NCI-H2029 treated with DMSO at 0.1 percent for 48 hours (cell line): Measurements from ENCODE around the gene UQCC2.

ENCODE experiments used
- DNase-seq: peaks from one replicate; lab custom pipeline; 2025; lab: John Stamatoyannopoulos, UW

The UQCC2 gene

DNA sequence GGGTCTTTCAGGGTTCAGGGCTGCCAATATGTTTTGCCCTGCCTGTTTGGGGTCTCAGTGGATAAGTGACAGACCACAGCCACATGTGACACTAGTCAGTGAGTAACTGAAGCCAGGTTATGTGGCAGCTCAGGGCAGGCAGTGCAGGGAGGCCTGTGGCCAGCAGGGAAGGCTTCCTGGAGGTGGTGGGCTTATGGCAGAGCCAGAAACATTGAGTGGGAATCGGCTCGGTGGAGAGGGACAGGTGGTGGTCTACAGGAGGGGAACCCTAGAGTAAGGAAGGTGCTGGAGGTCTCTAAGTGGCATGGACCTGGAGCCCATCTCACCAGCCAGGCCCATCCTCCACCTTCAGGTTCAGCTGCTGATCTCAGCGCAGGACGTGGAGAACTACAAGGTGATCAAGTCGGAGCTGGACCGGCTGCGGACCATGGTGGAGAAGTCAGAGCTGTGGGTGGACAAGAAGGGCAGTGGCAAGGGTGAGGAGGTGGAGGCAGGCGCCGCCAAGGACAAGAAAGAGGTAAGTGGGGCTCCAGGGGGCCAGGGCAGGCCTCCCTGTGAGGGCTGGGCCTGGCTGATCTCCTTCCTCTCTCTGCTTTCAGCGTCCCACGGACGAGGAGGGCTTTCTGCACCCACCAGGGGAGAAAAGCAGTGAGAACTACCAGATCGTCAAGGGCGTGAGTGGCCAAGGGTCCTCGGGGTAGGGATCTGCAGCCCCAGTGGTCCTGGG is 34.9 kb downstream of the UQCC2 start:
- DNase-seq = no peak

DNA sequence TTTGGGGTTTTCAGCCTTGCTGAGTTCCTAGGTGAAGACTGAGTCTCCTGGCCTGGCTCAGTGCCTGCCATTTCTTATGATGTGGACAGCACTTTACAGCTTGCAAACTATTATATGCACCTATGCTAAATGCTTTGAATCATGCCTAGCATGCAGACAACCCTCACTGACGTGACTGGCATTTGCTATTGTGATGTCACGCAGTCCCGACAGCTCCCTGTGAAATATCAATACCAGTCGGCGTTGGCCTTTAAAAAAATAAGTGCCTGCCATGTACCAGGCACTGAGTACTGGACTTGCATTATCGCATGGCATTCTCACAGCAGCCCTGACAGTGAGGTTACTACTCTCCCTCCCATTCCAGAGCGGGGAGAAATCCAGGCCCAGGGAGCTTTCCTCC is 35.5 kb downstream of the UQCC2 start:
- DNase-seq = no peak

DNA sequence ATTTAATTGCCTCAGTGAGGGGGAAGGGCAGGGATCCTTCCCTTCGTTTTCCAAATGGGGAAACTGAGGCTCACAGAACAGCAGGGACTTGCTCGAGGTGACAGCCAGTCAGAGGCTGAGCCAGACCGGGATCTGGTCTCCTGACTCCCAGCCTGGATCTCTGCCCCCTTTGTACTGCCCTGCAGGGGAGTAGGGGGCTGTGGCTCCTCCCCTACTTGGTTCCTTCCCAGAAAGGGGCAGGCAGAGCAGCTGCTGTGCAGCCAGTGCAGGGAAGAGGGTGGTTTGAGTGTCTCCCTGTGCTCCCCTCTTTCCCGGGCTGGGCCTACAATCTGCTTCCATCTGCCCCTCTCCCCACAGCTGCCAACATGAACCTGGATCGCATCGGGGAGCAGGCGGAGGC is 37.6 kb downstream of the UQCC2 start:
- no peak for DNase-seq

DNA sequence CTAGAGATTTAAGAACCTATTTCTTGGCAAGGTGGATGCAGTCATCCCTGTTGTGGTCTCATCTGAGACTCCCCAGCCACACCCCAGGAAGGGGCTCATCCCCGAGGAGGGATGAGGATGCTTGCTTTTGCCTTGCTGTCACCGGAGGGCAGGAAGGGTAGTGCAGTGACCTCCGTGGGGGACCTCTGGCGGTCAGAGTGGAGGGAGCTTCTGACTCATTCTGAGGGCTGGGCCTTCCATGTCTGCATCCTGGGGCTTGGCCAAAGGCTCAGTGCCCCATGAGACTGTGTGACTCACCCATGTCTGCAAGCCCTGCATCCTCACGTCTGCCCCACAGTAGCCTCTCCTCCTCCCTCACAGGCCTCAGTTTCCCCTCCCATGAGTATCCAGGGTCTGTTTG is 38.7 kb downstream of the UQCC2 start:
- no peak for DNase-seq

DNA sequence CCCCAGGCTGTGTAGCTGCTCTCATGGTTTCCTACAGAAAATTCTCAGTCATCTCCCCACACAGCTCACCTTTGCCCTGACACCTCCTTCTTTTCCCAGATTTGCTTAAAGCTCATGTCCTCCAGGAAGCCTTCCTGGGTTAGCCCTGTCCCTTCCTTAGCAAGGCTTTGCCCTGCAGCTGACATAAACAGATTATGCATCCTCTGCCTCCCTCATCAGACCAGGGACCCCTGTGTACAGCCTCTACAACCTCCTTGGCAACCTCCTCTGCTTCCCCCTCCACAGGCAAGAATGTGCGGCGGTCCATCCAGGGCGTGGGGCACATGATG is 39.8 kb downstream of the UQCC2 start:
- DNase-seq = no peak

DNA sequence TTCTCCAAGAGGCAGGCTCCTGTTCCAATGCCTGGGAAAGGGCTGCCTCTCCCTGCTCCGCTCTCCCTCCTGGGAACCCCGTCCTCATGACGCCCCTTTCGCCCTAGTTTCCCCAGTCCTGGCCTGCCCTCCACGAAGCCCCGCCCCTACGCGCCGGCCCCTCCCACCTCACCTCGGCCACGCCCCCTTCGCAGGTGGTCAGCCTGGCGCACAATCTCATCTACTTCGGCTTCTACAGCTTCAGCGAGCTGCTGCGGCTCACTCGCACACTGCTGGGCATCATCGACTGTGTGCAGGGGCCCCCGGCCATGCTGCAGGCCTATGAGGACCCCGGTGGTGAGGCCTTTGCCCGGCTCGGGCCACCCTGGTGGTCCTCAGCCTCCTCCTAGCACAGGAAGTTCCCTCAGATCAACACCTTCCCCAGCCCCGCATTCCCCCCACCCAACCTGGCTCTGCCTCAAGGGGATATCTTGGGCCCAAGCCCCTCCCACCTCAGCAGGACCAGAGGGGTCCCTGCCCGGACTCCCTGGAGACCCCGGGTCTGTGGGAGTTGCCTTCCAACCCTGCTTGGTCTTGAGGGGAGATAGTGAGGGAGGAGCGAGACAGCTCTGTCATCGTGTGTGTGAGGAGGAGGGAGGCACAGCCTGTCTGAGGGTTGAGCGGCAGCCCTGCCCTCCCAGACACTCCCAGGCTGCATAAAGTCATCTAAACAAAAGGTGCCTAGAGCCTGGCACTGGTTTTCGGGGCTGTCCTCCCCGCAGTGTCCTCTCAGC is 40.3 kb downstream of the UQCC2 start:
- no peak for DNase-seq

DNA sequence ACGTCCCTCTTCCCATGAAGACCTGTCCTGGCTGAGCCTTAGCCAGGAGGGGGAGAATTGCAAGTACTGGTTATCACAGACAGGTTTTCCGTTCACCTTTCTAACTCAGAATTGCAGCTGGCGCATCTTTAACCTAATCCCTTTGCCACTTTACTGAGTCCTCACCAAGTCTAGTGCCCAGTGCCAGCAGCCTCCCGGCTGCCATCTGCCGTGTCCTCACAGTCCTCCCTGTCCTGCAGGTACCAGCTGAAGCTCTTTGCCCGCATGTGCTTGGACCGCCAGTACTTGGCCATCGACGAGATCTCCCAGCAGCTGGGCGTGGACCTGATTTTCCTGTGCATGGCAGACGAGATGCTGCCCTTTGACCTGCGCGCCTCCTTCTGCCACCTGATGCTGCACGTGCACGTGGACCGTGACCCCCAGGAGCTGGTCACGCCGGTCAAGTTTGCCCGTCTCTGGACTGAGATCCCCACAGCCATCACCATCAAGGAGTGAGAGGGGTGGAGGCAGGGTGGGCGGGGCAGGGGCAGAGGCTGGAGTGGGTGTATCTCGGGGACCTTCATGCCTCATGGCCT is 41.3 kb downstream of the UQCC2 start:
- DNase-seq = no peak

DNA sequence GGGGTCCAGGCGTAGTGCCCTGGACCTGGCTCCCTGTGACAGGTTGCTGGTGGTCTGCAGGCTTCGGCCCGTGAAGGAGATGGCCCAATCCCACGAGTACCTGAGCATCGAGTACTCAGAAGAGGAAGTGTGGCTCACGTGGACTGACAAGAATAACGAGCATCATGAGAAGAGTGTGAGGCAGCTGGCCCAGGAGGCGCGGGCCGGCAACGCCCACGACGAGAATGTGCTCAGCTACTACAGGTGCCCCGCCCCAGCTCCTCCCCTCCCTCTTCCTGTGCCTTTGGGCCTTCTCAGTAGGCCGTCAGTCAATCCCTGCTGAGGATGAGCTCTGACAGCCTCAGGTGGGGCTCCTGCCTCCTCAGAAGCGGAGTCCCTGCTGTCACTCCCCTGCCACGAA is 42.6 kb downstream of the UQCC2 start:
- DNase-seq = no peak

DNA sequence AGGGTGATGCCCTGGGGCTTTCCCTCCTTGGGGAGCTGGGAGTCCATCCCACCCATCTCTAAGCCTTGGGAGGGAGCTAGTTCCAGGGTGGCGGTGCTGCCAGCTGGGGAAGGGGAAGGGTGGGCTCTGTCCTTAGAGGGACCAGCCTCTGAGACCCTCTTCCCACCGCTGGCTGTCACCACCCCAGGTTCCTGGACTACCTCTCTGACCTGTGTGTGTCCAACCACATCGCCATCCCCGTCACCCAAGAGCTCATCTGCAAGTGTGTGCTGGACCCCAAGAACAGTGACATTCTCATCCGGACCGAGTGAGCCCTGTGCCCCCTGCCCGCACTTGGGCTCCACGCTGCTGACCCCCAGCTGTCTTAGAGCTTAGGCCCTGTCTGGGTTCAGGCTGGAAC is 43.2 kb downstream of the UQCC2 start:
- no peak for DNase-seq

DNA sequence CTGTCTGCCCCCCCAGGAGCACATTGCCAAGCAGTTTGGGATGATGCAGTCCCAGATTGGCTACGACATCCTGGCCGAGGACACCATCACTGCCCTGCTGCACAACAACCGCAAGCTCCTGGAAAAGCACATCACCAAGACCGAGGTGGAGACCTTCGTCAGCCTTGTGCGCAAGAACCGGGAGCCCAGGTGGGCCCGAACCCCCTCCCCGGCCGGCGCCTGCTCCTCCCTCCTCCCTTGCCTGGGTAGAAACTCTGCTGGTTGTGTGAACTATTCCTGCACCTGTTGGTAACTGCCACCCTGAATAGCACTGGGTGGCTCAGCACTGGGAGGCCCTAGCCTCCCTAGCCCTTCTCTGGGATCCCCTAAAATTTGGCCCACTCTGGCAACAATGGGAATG is 43.7 kb downstream of the UQCC2 start:
- DNase-seq = no peak

DNA sequence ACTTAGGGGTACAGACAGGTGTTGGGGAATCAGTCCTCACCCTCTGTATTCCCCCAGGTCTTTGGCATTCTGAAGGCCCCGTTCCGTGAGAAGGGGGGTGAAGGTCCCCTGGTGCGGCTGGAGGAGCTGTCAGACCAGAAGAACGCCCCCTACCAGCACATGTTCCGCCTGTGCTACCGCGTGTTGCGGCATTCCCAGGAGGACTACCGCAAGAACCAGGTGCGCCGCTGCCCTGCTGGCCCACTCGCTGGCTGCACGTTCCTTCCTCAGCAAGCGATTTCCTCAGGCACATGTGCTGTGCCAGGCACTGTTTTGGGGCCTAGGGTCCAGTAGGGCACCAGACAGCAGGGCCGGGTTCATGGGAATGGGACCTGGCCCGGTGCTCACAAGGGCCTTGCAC is 44.4 kb downstream of the UQCC2 start:
- no peak for DNase-seq

DNA sequence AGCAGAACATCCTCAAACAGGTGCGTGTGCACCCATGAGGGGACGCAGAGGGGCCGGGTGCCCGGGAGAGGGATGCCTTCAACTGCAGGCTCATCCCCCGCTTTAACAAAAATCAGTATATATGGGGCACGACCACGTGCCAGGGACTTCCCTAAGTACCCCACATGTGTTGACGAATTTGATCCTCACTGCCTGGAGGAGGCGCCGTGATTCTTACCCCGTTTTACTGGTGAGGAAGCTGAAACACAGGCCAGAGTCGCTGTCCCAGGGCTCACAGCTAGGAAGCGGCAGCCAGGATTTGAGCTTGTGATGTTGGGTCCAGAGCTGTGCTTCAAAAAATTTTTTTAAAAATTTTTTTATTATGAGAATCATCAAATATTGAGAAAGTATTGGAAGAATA is 45.5 kb downstream of the UQCC2 start:
- DNase-seq = no peak

DNA sequence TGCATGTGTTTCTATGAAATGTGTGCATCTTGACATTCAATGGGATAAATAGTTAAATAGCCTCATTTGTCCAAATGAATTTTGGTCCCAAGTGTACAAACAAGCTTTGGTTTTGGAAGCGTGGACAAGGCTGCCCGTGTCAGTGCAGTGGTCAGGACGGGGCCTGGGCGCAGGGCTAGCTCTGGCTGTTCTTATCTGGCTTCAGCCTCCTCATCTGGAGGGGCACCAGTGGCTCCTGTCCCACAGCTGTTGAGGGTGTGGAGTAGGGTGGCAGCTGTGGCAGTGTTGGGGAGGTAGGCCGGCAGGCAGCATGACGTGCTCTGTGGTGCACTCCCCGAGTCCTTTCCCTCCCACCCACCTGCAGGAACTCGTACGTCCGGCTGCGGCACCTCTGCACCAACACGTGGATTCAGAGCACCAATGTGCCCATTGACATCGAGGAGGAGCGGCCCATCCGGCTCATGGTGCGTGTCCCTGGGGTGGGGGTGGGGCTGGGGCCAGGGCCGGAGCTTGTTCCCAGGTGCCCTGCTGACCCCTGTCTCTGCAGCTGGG is 46.9 kb downstream of the UQCC2 start:
- no peak for DNase-seq

DNA sequence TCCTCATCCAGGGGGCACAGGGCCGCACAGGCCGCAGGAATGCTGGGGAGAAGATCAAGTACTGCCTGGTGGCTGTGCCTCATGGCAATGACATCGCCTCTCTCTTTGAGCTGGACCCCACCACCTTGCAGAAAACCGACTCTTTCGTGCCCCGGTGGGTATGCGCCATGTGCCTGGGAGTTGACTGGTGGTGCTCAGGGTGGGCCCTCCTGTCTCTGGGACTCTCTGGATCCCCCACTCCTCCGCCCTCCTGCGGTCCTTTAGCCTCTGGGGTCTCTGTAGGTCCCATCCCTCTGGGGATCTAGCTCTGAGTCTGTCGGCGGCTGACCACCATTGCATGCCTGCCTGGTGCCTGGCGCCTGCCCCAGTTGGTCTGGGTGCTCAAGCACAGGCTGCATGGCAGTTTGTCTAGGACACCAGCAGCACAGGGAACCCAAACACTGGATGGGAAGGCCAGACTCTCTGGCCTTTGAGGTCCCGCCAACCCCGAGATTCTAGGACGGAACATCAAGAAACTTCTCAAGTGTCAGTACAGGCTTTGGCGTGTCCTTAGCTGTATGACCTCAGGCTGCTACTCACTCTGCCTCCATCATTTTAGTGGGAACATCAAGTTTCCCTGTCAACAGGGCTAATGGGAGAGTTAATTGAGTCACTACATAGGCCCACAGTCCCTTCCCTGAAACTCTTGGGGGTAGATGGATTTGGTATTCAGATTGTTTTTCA is 47.6 kb downstream of the UQCC2 start:
- DNase-seq = no peak

DNA sequence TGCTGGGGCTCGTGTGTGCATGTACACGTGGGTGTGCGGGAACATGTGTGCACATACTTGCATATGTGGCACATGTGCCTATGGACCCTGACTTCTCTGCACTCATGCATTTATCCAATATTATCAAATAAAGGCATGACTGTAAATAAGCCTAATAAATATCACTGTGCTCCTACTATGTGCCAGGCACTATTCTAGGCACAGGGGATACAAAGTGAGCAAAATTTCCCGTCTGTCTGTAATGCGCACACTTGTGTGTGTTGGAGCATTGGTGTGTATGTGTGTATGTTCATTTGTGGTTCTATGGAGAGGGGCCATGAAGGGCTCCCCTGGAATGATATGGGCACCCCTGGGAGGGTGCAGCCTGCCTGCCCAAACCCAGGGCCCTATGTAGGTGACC is 48.5 kb downstream of the UQCC2 start:
- DNase-seq = no peak

DNA sequence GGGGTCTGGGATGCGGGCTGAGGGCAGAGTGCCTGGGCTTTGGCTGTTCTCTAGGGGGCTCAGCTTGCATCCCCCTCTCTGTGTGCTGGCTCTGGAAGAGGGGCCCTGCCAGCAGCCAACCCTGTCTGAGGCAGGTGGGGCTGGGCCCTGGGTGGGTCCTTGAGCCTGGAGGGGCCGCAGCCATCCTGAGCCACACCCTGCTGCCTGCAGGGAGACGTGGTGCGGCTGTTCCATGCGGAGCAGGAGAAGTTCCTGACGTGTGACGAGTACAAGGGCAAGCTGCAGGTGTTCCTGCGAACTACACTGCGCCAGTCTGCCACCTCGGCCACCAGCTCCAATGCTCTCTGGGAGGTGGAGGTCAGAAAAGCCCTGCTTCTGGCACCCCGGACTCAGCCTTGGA is 49.2 kb downstream of the UQCC2 start:
- DNase-seq = no peak

DNA sequence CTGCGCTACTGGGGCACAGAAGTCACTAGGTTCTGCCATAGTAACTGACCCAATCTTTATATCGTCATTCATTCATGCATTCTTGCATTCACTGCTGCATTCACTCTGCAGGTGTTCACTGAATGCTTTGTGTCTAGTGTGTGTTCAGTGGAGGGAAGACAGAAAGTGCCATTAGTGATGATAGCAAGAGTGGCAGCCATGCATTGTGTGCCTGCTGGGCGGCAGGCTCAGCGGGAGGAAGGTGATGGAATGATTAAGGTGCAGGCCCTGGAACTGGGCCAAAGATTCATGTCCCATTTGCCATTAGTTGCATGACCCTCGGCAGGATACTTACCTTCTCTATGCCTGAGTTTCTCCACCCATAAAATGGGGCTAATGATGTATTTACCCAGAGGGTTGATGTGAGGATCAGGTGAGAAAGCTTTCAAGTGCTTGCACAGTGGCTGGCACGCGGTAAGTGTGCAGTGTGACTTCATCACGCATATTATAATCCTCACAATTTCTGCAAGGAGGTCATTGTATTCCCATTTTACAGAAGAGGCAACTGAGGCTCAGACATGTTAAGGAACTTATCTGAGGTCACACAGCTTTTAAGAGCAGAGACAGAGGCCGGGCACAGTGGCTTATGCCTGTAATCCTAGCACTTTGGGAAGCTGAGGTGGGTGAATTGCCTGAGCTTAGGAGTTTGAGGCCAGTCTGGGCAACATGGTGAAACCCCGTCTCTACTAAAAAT is 50.2 kb downstream of the UQCC2 start:
- peak; percentile 8 for DNase-seq

DNA sequence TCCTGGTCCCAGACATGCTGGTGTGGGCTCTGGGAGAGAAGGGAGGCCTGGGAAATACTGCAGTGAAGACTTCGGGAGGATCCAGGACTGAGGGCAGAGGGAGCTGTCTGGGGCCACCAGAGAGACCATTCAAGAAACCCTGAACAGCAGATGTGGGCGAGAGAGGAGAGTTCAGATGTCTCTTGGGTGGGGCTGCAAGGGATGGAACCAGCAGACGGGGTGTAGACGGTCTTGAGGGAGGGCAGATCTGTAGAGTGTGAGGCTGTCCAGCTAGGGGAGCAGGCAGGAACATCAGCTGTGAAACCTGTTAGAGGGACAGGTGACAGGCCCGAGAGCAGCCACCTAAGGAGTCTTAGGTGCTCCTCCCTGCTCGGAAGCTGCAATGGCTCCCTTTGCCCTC is 51.5 kb downstream of the UQCC2 start:
- no peak for DNase-seq

DNA sequence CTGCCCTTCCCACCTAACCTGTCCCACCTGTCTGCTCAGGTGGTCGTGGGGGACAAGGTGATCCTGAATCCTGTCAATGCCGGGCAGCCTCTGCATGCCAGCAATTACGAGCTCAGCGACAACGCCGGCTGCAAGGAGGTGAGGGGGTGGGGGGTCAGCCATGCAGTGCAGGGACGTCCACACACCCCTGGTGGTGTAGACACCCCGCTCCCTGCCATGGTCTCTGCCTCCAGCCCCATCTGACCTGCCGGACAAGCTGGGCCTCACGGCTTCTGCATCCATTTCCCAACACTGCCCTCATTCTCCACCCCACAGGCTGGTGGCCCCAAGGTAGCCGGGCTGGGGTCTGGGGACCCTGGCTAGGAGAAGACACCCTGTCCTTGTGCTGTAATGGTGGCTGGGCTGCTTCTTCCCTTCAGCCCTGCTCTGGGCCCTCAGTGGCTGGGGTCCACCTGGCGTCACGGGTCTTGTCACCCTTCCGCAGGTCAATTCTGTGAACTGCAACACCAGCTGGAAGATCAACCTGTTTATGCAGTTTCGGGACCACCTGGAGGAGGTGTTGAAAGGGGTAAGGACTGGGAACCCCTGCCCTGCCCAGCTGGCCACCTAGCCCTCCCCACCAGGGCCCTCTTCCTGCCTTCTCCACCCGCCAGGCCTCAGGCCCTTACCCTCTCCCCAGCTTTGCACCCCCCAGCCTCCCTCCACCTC is 52.4 kb downstream of the UQCC2 start:
- no peak for DNase-seq

DNA sequence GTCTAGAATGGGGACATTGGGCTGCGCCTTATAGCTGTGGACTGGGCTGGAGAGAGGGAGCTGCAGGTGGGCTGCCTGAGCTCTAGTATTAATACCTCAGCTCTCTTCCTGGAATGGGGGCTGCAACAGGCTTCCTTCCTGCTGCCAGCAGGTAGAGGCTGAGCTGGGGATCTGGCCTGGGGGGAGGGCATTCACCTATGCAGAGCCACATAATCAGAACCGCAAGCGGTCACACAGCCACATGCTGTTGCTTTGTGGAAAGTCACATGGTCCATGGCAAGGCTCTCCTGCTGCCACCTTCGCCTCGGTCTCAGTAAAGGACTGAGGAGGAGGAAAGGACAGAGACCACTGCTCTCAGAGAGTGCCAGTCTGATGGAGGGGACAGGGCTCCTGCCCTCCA is 54.7 kb downstream of the UQCC2 start:
- no peak for DNase-seq

DNA sequence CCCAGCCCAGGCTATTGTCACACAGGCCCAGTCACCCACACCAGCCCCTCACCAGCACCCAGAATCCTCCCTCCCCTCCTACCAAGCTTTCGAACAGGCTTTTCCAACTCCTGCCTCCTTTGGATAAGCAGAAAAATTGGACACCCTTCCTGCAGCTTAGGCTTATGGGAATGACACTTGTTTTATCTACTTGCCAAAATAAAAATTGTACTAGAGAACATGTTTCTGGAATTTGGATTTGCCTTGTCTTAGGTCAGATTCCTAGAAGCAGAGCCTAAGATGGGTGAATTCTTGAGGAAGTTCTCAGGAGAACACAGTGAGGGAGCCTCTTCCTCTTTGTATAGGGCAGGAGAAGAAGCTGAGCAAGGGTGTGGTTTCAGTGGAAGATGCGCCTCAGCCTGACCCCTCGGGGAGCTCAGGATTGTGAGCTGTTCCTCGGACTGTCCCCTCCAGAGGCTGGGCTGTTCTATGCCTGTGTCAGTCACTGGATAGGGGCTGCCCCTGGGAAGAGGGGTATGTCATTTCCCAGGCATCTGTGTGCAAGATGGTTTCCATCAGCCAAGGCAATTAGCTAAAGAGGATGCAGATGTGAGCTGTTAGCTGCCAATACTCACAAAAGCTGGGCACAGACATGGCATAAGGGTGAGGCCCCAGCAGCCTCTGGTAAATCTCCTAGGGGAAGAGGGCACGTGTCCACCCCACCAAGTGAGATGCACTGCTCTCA is 56.5 kb downstream of the UQCC2 start:
- no peak for DNase-seq
